GM12878 (cell line): ENCODE measurements around the gene MX1.

Experiments used
- CTCF ChIP-seq, 3 experiments: IDR thresholded peaks in 2 of 3; conservative IDR thresholded peaks in 1 of 3; 2 replicates each; pipeline ENCODE4 v1.5.1; 2011; ENCODE audit warnings: low read depth in 3 of 3, low read length in 3 of 3, mild to moderate bottlenecking in 3 of 3, control low read depth in 2 of 3, moderate library complexity in 2 of 3, inconsistent platforms in 1 of 3, mixed read lengths in 1 of 3; ENCODE audit not compliant: control insufficient read depth in 2 of 3, insufficient read depth in 1 of 3; ENCODE audit errors: extremely low read depth in 1 of 3
- NBN ChIP-seq: fragments of 450-650 bp; IDR thresholded peaks from 2 replicates; pipeline ENCODE4 v1.6.1; 2016

GRCh38 chr21:41497788-41498187 lies 71.7 kb downstream of the MX1 start:
- no peak for TF ChIP-seq NBN
- TF ChIP-seq CTCF (IDR thresholded peaks at IDR 0.05 in 2 of 3, conservative IDR thresholded peaks at IDR 0.05 in 1 of 3; ENCODE audit: control insufficient read depth in 2 of 3, extremely low read depth in 1 of 3, insufficient read depth in 1 of 3, low read depth in 3 of 3, low read length in 3 of 3), result no peak
